Measurements from ENCODE around the gene PHTF1.

Gene PHTF1

GRCh38 chr1:113670650-113671049 lies 88.6 kb downstream of the PHTF1 start:
- Histone ChIP-seq H3K27ac (no peak overlapping the region), H3K36me3 (0 out of 2 replicates have a peak, but pooled peaks cover 4% of the 10 kb centered on the region), H3K27me3 (ENCODE audit: insufficient read depth, low read depth, severe bottlenecking) (no peaks in the 10 kb centered on the region), H3K9me3 (ENCODE audit: severe bottlenecking) (no peaks in the 10 kb centered on the region), H3K4me3 (ENCODE audit: low read depth, low read length) (no peak overlapping the region)
- no peak for DNase-seq
- no peak for TF ChIP-seq CTCF (IDR thresholded peaks at IDR 0.05; ENCODE audit: low read depth, low read length)

GRCh38 chr1:113669988-113670387 lies 89.3 kb downstream of the PHTF1 start:
- Histone ChIP-seq H3K9me3 (ENCODE audit: severe bottlenecking) (no peaks in the 10 kb centered on the region), H3K27me3 (ENCODE audit: insufficient read depth, low read depth, severe bottlenecking) (no peaks in the 10 kb centered on the region), H3K27ac (no peak overlapping the region), H3K4me3 (ENCODE audit: low read depth, low read length) (no peak overlapping the region), H3K36me3 (0 out of 2 replicates have a peak, but pooled peaks cover 4% of the 10 kb centered on the region)
- DNase-seq = no peak
- no peak for TF ChIP-seq CTCF (IDR thresholded peaks at IDR 0.05; ENCODE audit: low read depth, low read length)

GRCh38 chr1:113666126-113666525 lies 93.2 kb downstream of the PHTF1 start:
- no peaks in the 10 kb centered on the region for H3K27me3 ChIP-seq (ENCODE audit: insufficient read depth, low read depth, severe bottlenecking)
- no peak overlapping the region for H3K27ac ChIP-seq
- H3K36me3 ChIP-seq = no peaks in the 10 kb centered on the region
- TF ChIP-seq CTCF (IDR thresholded peaks at IDR 0.05; ENCODE audit: low read depth, low read length) = no peak
- no peaks in the 10 kb centered on the region for H3K9me3 ChIP-seq (ENCODE audit: severe bottlenecking)
- no peak for DNase-seq
- no peak overlapping the region for H3K4me3 ChIP-seq (ENCODE audit: low read depth, low read length)

GRCh38 chr1:113665071-113665470 lies 94.2 kb downstream of the PHTF1 start:
- Histone ChIP-seq H3K27ac (no peak overlapping the region), H3K27me3 (ENCODE audit: insufficient read depth, low read depth, severe bottlenecking) (no peaks in the 10 kb centered on the region), H3K4me3 (ENCODE audit: low read depth, low read length) (no peak overlapping the region), H3K9me3 (ENCODE audit: severe bottlenecking) (no peaks in the 10 kb centered on the region), H3K36me3 (no peaks in the 10 kb centered on the region)
- DNase-seq = no peak
- no peak for TF ChIP-seq CTCF (IDR thresholded peaks at IDR 0.05; ENCODE audit: low read depth, low read length)

- H3K27ac ChIP-seq = no peak overlapping the region
- no peak for TF ChIP-seq CTCF (IDR thresholded peaks at IDR 0.05; ENCODE audit: low read depth, low read length)
- DNase-seq = no peak
- no peaks in the 10 kb centered on the region for H3K27me3 ChIP-seq (ENCODE audit: insufficient read depth, low read depth, severe bottlenecking)
- no peak overlapping the region for H3K4me3 ChIP-seq (ENCODE audit: low read depth, low read length)
- no peaks in the 10 kb centered on the region for H3K9me3 ChIP-seq (ENCODE audit: severe bottlenecking)
- H3K36me3 ChIP-seq = no peaks in the 10 kb centered on the region
Measured at GRCh38 chr1:113663165-113663951, 95.9 kb downstream of the PHTF1 start.

- Histone ChIP-seq H3K36me3 (no peaks in the 10 kb centered on the region), H3K4me3 (ENCODE audit: low read depth, low read length) (no peak overlapping the region), H3K9me3 (ENCODE audit: severe bottlenecking) (no peaks in the 10 kb centered on the region), H3K27ac (no peak overlapping the region), H3K27me3 (ENCODE audit: insufficient read depth, low read depth, severe bottlenecking) (no peaks in the 10 kb centered on the region)
- TF ChIP-seq CTCF (IDR thresholded peaks at IDR 0.05; ENCODE audit: low read depth, low read length) = no peak
- DNase-seq = no peak
Measured at GRCh38 chr1:113662101-113662500, 97.2 kb downstream of the PHTF1 start.

All from WERI-Rb-1 (cell line).